Activated CD4-positive, alpha-beta T cell treated with anti-CD3 and anti-CD28 coated beads, Interleukin-2, amount 50 U/mL, for 48 hours (primary cell): ENCODE measurements around the gene GMNN.

Experiments
- DNase-seq, 2 experiments: peaks; one replicate each; pipeline ENCODE4 v3.0.0-alpha.2; 2020

GMNN gene

GRCh38 chr6:24818346-24818745 is 43.6 kb downstream of the GMNN start:
- no peak for DNase-seq

- DNase-seq: no peak
Measured at GRCh38 chr6:24821860-24822444, 47.2 kb downstream of the GMNN start.

GRCh38 chr6:24822696-24823095 is 48.0 kb downstream of the GMNN start:
- no peak for DNase-seq

GRCh38 chr6:24823185-24823584 is 48.4 kb downstream of the GMNN start:
- DNase-seq: no peak

- no peak for DNase-seq
Measured at GRCh38 chr6:24824142-24824938, 49.6 kb downstream of the GMNN start.

GRCh38 chr6:24825130-24825630 is 50.4 kb downstream of the GMNN start:
- no peak for DNase-seq

GRCh38 chr6:24827162-24827561 is 52.4 kb downstream of the GMNN start:
- DNase-seq: no peak

- DNase-seq: no peak
Measured at GRCh38 chr6:24827970-24828369, 53.2 kb downstream of the GMNN start.

- DNase-seq: no peak
Measured at GRCh38 chr6:24829657-24830056, 54.9 kb downstream of the GMNN start.

- peak; percentile 6 to 19 for DNase-seq
Measured at GRCh38 chr6:24831771-24832716, 57.3 kb downstream of the GMNN start.

- DNase-seq: no peak
Measured at GRCh38 chr6:24832794-24833193, 58.1 kb downstream of the GMNN start.

- no peak for DNase-seq
Measured at GRCh38 chr6:24833711-24834386, 59.1 kb downstream of the GMNN start.
